GM21526 (cell line): ENCODE measurements around the gene POU2F1.
A peak's percentile ranks its signal among the peaks of the same experiment; 100 is the strongest.

ENCODE experiments used
- ATAC-seq: cut with Tn5 transposase; IDR thresholded peaks from one replicate; pipeline ENCODE4 v1.9.1; 2021; ENCODE audit warnings: moderate library complexity; ENCODE audit not compliant: unreplicated experiment, low FRiP score

Gene POU2F1

GRCh38 chr1:167266965-167267364 lies 46.3 kb downstream of the POU2F1 start:
- no peak for ATAC-seq

GRCh38 chr1:167268347-167268787 lies 47.7 kb downstream of the POU2F1 start:
- no peak for ATAC-seq

- ATAC-seq, result no peak
Observed at GRCh38 chr1:167270349-167271092, 49.8 kb downstream of the POU2F1 start.

DNA sequence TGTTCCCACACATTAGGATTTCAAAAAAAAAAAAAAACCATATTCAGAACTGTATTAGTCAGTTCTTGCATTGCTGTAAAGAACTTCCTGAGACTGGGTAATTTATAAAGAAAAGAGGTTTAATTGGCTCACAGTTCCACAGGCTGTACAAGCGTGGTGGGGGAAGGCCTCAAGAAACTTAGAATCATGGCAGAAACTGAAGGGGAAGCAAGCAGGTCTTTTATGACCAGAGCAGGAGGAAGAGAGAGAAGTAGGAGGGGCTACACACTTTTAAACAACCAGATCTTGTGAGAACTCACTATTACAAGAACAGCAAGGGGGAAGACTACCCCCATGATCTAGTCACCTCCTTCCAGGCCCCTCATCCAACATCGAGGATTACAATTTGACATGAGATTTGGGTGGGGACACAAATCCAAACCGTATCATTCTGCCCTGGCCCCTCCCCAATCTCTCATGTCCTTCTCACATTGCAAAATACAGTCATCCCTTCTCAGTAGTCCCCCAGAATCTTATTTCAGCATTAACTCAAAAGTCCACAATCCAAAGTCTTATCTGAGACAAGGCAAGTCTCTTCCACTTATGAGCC lies 51.8 kb downstream of the POU2F1 start:
- no peak for ATAC-seq

DNA sequence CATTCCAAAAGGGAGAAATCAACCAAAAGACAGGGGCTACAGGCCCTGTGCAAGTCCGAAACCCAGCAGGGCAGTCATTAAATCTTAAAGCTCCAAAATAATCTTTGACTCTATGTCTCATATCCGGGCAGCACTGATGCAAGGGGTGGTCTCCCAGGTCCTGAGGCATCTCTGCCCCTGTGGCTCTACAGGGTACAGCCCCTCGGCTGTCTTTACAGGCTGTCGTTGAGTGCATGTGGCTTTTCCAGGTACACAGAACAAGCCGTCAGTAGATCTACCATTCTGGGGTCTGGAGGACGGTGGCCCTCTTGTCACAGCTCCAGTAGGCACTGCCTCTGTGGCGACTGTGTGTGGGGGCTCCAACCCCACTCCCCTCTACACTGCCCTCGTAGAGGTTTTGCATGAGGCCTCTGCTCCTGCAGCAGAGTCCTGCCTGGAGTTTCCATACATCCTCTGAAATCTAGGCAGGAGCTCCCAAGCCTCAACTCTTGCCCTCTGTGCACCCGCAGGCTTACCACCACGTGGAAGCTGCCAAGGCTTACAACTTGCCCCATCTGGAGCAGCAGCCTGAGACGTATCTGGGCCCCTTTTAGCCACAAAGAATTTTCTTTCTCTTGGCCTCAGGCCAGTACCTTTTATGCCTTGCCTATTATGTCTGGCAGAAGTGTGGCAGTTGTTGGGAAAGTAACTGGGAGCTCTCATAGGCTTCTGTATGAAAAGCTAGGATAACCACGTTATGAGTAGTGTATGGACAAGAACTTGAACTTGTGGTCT lies 52.5 kb downstream of the POU2F1 start:
- no peak for ATAC-seq

- ATAC-seq, result no peak
Observed at GRCh38 chr1:167274061-167274460, 53.4 kb downstream of the POU2F1 start.

DNA sequence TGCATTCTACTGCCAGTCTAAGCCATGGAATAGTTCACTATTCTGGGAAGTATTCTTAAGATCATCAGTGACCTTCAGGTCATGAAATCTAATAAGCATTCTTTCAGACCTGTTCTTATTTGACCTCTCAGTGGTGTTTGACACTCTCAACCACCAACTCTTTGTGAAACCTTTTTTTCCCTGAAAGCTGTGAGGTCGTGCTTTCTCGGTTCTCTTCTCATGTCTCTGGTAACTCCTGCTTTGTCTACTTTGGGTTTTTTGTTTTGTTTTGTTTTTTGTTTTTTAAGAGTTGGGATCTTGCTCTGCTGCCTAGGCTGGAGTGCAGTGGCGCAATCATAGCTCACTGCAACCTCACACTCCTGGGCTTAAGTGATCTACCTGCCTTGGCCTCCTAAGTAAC lies 56.3 kb downstream of the POU2F1 start:
- peak; percentile 91 for ATAC-seq

DNA sequence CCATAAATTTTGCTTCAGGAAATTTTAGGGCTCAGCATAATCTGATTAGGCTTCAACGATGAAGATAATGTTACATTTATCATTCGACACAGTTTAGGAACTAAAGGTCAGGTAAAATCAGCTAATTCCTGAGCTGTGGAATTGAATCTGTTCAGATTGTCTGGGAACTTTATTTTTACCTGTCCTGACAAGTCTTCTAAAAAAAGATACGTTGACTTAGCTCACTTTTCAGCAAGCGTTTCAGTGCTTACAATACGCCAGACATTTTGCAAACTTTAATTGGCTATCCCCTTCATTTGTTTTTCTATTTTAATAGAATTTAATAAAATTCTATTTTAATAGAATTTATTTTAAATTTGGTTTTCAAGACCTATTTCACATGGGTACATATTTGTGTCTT lies 57.8 kb downstream of the POU2F1 start:
- no peak for ATAC-seq

DNA sequence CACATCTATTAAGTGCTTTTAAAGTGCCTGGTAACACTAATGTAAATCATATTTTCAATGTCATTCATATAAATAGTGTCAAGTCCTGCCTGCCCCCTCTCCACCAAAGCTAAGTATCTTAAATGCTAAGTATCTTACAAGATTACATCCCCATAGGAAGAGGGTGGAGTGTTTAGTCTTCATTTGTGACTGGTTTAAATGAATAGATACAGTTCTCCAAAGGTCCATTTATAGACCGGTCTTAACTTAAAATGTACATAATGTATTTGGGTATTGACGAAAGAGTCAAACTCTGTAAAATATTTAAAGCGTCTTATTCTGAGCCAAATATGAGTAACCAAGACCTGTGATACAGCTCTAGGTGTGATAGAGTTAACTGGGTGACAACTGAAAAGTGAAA lies 60.2 kb downstream of the POU2F1 start:
- ATAC-seq, result no peak

DNA sequence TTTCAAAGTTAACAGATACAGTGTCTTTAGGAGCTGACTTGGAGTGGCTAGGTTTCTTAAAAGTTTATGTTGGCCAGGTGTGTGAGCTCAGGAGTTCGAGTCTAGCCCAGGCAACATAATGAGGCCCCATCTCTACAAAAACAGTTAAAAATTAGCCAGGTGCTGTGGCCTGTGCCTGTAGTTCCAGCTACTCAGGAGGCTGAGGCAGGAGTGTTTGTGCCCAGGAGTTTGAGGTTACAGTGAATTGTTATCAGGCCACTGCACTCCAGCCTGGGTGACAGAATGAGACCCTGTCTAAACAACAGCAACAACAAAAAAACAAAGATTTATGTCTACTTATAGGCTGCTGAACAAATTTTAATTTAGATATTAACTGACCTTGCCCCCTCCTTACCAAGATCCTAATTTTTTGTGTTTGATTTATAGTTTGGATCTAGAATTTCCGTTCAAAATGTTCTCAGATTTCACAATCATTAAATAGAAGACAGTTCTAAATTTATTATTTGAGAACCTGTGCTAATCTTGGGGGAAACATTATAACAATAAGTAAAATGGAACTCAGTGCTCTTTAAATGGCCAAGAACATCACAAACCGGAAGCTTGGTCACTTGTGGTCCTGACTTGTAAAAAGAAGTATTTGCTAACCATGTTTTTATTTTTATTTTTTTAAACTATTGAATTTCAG lies 67.8 kb downstream of the POU2F1 start:
- ATAC-seq, result no peak

GRCh38 chr1:167289075-167289442 lies 68.4 kb downstream of the POU2F1 start:
- ATAC-seq, result no peak

DNA sequence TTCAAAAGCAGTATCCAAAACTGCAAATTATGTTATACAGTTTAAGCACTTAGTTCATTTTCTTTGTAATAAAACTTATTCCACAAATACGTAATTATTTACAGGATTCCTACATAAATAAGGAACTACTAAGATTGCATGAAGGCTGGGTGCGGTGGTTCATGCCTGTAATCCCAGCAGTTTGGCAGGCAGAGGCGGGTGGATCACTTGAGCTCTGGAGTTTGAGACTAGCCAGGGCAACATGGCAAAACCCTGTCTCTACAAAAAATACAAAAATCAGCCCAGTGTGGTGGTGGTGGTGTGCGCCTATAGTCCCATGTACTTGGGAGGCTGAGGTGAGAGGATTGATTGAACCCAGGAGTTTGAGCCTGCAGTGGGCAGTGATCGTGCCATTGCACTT lies 69.3 kb downstream of the POU2F1 start:
- ATAC-seq, result no peak

GRCh38 chr1:167291539-167292185 lies 71.0 kb downstream of the POU2F1 start:
- no peak for ATAC-seq

DNA sequence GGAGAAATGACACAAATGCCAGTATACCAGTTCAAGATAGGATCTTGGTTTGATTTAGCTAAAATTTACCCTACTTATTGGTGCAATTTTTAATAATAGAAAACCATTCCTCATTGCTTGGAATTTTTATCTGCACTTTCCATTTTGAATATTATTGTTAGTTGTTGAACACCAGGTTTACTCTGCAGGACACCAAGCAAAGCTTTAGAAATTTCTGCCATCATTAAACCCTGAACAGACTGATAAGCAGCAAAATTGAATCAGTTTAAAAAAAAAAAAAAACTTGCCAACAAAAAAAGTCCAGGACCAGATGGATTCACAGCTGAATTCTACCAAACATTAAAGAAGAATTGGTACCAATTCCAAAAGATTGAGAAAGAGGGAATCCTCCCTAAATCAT lies 71.5 kb downstream of the POU2F1 start:
- ATAC-seq, result no peak

DNA sequence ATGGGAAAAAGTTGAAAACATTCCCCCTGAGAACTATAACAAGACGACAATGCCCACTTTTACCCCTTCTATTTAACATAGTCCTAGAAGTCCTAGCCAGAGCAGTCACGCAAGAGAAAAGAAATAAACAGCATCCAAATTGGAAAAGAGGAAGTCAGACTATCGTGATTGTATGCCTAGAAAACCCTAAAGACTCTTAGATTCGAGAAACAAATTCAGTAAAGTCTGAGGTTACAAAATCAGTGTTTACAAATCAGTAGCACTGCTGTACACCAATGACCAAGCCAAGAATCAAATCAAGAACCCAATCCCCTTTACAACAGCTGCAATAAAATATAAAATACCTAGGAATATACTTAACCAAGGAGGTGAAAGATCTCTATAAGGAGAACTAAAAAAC lies 72.4 kb downstream of the POU2F1 start:
- no peak for ATAC-seq

- no peak for ATAC-seq
Observed at GRCh38 chr1:167294528-167294927, 73.8 kb downstream of the POU2F1 start.

- ATAC-seq, result no peak
Observed at GRCh38 chr1:167297222-167298214, 76.8 kb downstream of the POU2F1 start.

- no peak for ATAC-seq
Observed at GRCh38 chr1:167298325-167298724, 77.6 kb downstream of the POU2F1 start.

- ATAC-seq, result no peak
Observed at GRCh38 chr1:167301355-167301754, 80.7 kb downstream of the POU2F1 start.
